Cardiac muscle cell (in vitro differentiated cells and primary cell): Measurements from ENCODE around the gene ATG9B. TPM values are rescaled to one million over a fixed set of nuclear protein-coding genes. Genes with fewer than 3 reads are reported as not detected.

Experiments
- DNase-seq, 2 donors: peaks; one replicate each; pipeline versions ENCODE4 v3.0.0 to v3.0.0-alpha.2; 2010 to 2017; ENCODE audit warnings: low read depth in 1 of 2, low spot score in 1 of 2
- H3K27ac ChIP-seq: fragments of 200-600 bp; sonication (generic); 2 replicates; pipeline ENCODE4 v1.5.1; 2016
- H3K27me3 ChIP-seq: fragments of 200-600 bp; sonication (generic); 2 replicates; pipeline ENCODE4 v1.6.0; 2016; ENCODE audit warnings: control low read depth
- H3K36me3 ChIP-seq: fragments of 200-600 bp; sonication (generic); 2 replicates; pipeline ENCODE4 v1.5.1; 2016; ENCODE audit warnings: control low read depth
- H3K4me1 ChIP-seq: fragments of 200-600 bp; sonication (generic); 2 replicates; pipeline ENCODE4 v1.8.1; 2017; ENCODE audit warnings: low read depth, mild to moderate bottlenecking, mixed run types
- H3K4me3 ChIP-seq: fragments of 200-600 bp; sonication (generic); 2 replicates; pipeline ENCODE4 v1.5.1; 2016; ENCODE audit warnings: mild to moderate bottlenecking
- H3K9me3 ChIP-seq: fragments of 200-600 bp; sonication (generic); 2 replicates; pipeline ENCODE4 v1.5.1; 2017; ENCODE audit warnings: low read depth, mild to moderate bottlenecking, control low read depth
- polyA plus RNA-seq: library from polyadenylated mRNA; unstranded; fragments of >200 nt; fragmentation: Nextera tagmentation; extraction: Ambion mirVana; gene quantifications from 2 replicates; pipeline ENCODE4 v1.2.1, GENCODE V29; 2016
- total RNA-seq: library from RNA; depleted of rRNA; stranded (reverse); fragments of >200 nt; gene quantifications from 2 replicates; pipeline ENCODE4 v1.2.3, GENCODE V29; 2016
- TF ChIP-seq, protein P1 (sequence below): IDR thresholded peaks from 2 replicates; pipeline ENCODE4 v1.5.1; 2012; ENCODE audit warnings: low read depth, mild to moderate bottlenecking, low read length

ATG9B gene
- total and polyA plus RNA-seq, 2 experiments from 2014 or later = 8.4 to 13.0 TPM

DNA sequence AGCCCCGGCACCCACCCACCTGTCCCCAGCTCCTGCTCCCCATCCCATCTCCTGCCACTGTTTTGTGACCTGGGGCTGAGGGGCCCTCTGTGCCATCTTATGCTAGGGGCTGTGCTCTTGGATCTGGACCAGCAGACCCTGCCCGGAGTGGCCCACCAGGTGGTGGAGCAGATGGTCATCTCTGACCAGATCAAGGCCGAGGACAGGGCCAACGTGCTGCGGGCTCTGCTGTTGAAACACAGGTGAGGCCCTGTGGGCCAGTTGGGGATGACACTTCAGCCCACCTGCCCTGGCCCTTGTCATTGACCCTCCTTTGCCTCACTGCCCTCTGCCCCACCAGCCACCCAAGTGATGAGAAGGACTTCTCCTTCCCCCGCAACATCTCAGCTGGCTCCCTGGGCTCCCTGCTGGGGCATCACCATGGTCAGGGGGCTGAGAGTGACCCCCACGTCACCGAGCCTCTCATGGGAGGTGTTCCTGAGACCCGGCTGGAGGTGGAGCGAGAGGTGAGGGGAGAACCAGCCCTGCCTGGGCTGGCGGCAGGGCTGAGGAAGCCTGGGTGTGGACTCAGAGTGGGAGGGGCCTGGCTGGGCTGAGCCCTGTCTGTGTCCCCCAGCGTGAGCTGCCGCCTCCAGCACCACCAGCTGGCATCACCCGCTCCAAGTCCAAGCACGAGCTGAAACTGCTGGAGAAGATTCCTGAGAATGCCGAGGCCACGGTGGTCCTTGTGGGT lies 45.7 kb upstream of the ATG9B start:
- Histone ChIP-seq H3K27me3 (no peaks in the 10 kb centered on the region), H3K4me3 (no peak overlapping the region), H3K9me3 (no peaks in the 10 kb centered on the region), H3K36me3 (peaks cover 66% of the 10 kb centered on the region), H3K27ac (no peak overlapping the region), H3K4me1 (no peaks in the 10 kb centered on the region)
- DNase-seq = no peak
- TF ChIP-seq, protein P1, sequence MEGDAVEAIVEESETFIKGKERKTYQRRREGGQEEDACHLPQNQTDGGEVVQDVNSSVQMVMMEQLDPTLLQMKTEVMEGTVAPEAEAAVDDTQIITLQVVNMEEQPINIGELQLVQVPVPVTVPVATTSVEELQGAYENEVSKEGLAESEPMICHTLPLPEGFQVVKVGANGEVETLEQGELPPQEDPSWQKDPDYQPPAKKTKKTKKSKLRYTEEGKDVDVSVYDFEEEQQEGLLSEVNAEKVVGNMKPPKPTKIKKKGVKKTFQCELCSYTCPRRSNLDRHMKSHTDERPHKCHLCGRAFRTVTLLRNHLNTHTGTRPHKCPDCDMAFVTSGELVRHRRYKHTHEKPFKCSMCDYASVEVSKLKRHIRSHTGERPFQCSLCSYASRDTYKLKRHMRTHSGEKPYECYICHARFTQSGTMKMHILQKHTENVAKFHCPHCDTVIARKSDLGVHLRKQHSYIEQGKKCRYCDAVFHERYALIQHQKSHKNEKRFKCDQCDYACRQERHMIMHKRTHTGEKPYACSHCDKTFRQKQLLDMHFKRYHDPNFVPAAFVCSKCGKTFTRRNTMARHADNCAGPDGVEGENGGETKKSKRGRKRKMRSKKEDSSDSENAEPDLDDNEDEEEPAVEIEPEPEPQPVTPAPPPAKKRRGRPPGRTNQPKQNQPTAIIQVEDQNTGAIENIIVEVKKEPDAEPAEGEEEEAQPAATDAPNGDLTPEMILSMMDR = no peak

DNA sequence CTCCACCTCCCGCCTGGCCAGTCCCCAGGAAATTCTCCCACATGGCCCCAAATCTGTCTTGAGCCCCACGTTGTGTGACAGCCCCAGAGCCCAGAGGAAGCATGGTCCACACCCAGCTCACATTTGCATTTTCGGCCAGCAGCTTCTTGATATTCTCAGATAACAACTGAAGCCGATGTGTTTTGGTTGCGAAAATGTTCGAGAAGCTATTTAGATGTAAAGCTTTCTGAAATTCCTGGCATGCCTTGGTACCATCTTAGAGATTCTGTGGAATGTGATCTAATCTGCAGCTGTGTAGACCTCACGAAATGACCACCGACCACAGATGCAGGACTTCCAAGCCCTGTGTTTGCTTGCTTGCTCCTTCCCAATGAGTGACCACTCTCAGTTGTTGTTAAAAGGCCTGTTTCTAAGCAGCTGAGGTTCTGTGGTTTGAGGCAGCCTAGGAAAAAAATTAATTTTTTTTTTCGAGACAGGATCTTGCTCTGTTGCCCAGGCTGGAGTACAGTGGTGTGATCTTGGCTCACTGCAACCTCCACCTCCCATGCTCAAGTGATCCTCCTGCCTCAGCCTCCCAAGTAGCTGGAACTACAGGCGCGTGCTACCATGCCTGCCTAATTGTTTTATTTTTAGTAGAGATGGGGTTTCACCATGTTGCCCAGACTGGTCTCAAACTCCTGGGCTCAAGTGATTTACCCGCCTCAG lies 43.9 kb upstream of the ATG9B start:
- H3K4me3 ChIP-seq = no peak overlapping the region
- no peaks in the 10 kb centered on the region for H3K27me3 ChIP-seq
- H3K36me3 ChIP-seq = peaks cover 58% of the 10 kb centered on the region
- no peaks in the 10 kb centered on the region for H3K9me3 ChIP-seq
- H3K27ac ChIP-seq = no peak overlapping the region
- no peaks in the 10 kb centered on the region for H3K4me1 ChIP-seq
- TF ChIP-seq, protein P1 = no peak
- peak in 1 of 2 donors; percentile 63 for DNase-seq

DNA sequence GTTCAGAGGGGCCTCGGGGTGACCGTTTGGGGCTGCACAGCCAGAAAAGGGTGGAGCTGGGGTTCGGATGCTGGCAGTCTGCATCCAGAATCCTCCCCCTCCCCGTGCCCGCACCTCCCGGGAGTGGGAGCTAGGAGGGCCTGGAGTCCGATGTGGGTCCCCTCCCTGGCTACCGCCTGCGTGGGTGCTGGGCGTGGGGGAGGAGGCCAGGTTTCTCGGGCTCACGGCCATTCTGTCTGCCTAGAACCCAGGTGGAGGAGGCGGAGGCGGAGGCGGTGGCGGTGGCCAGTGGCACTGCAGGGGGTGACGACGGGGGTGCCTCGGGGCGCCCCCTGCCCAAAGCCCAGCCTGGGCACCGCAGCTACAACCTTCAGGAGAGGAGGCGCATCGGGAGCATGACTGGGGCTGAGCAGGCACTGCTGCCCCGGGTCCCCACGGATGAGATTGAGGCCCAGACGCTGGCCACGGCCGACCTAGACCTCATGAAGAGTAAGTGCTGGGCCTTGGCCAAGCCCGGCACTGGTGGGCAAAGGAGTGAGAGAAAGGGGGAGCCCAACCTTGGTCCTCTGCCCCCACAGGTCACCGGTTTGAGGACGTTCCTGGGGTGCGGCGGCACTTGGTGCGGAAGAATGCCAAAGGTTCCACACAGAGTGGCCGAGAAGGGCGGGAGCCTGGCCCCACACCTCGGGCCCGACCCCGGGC lies 42.1 kb upstream of the ATG9B start:
- TF ChIP-seq, protein P1 = no peak
- Histone ChIP-seq H3K4me3 (no peak overlapping the region), H3K4me1 (peaks cover 6% of the 10 kb centered on the region), H3K27me3 (no peaks in the 10 kb centered on the region), H3K27ac (no peak overlapping the region), H3K36me3 (peaks cover 51% of the 10 kb centered on the region), H3K9me3 (no peaks in the 10 kb centered on the region)
- no peak for DNase-seq

DNA sequence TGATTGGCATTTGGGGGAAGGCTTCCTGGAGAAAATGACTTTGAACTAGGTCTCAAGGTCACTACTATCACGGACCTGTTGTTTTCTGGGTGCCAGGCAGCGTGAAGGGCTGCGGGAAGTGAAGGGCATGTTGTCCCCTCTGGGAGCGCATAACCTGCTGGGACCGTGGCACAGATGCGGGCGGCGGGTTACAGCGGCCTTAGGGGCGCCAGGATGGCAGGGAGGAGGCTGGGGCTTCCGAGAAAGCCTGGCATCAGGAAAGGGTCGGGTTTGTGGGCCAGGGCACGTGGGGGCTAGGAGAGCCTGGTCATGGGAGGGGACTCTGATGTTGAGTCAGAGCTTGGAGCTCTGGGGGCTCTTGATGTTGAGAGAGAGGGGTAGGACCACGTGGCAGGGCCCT lies 41.2 kb upstream of the ATG9B start:
- H3K4me3 ChIP-seq = no peak overlapping the region
- peaks cover 15% of the 10 kb centered on the region for H3K4me1 ChIP-seq
- no peak overlapping the region for H3K27ac ChIP-seq
- TF ChIP-seq, protein P1 = no peak
- H3K9me3 ChIP-seq = no peaks in the 10 kb centered on the region
- no peak for DNase-seq
- peaks cover 50% of the 10 kb centered on the region for H3K36me3 ChIP-seq
- no peaks in the 10 kb centered on the region for H3K27me3 ChIP-seq

DNA sequence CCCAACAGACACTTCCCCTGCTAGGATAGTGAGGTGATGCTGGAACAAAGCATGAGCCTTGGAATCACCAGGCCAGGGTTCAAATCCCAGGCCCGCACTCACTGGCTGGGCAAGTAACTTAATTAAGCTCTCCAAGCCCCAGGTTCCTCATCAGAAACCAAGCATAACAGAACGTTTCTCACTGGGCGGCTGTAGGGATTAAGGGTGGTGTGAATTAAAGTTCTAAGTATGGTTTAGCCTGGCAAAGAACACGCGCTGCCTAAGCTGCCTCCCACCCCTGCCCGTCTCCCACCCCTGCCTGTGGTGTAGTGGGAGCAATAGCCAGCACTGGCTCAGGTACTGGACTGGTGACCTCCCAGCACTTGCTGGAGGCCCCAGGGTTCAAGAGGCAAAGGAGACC lies 40.7 kb upstream of the ATG9B start:
- Histone ChIP-seq H3K27me3 (no peaks in the 10 kb centered on the region), H3K4me1 (peaks cover 16% of the 10 kb centered on the region), H3K4me3 (no peak overlapping the region), H3K36me3 (peaks cover 45% of the 10 kb centered on the region), H3K27ac (no peak overlapping the region), H3K9me3 (no peaks in the 10 kb centered on the region)
- DNase-seq = no peak
- TF ChIP-seq, protein P1 = no peak
